NCI-H345 treated with DMSO at 0.1 percent for 48 hours (cell line): ENCODE results near the gene ACKR3.

ENCODE experiments used
- DNase-seq: peaks from one replicate; lab custom pipeline; 2025; ENCODE audit not compliant: unreplicated experiment; lab: John Stamatoyannopoulos, UW

ACKR3 gene

DNA sequence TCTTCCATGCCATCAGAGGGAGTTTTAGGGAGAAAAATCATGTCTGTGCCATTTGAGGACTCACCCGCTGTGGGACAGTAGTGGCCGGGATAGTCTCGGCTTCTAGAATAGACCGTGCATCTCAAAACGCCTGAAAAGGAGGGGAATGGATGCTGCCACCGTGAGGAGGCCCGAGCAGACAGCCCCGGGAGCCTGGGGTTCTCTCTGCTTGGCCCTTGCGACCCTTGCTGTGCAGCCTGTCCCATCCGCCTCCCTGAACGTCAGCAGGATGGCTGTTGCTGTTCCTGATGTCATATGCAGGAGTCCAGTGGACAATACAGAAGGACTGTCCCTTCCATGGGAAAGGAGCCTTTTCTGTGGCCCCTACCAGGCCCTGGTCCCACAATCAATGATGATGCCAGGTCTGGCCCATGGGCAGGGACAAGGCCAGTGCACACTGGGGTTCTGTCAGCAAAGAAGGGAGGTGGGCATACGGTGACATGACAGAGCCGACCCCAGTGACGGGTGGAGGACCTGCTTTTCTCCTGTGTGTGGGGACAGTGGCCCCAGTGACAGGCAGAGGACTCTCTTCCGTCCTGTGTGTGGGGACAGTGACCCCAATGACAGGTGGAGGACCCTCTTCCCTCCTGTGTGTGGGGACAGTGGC lies 58.8 kb downstream of the ACKR3 start:
- DNase-seq, result no peak

GRCh38 chr2:236628981-236629605 lies 59.5 kb downstream of the ACKR3 start:
- no peak for DNase-seq

GRCh38 chr2:236629961-236630872 lies 60.6 kb downstream of the ACKR3 start:
- no peak for DNase-seq

GRCh38 chr2:236631281-236631855 lies 61.7 kb downstream of the ACKR3 start:
- no peak for DNase-seq

DNA sequence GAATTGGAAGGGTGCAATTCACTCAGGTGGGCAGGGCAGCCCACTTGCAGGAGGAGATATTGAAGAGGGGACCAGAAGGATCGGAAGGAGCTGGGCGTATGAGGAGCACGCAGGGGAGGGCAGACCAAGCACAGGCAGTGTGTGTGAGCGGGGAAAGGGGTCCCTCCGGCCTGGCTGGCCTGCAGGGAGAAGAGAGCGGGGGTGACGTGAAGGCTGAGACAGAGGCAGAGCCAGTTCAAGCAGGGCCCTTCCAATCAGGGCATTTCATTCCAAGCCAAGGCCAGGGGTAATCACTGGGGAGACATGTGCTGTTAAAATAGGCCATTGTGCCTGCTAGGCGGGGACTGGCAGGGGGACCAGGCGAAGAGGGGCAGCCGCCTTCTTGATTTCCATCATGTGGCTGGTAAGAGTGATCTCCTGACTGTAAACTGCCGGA lies 62.2 kb downstream of the ACKR3 start:
- DNase-seq, result no peak
